ENCODE measurements around the gene ANTXR1.

ANTXR1 gene

GRCh38 chr2:69241093-69241492 lies 228.1 kb downstream of the ANTXR1 start:
- H3K9ac ChIP-seq (ENCODE audit: low read length): no peak overlapping the region
- H3K27me3 ChIP-seq (ENCODE audit: control insufficient read depth in 1 of 2, insufficient read depth in 2 of 2, low read length in 2 of 2): no peaks in the 10 kb centered on the region
- H3K9me3 ChIP-seq (ENCODE audit: low read length): no peaks in the 10 kb centered on the region
- peaks cover 64% of the 10 kb centered on the region for H3K4me1 ChIP-seq (ENCODE audit: insufficient read depth, low read length)
- peak overlapping the region; percentile 41 for H3K27ac ChIP-seq (ENCODE audit: low read depth, low read length)
- H3K36me3 ChIP-seq (ENCODE audit: insufficient read depth, low read length): peaks cover 7% of the 10 kb centered on the region
- H3K4me3 ChIP-seq (ENCODE audit: low read depth in 1 of 2, low read length in 2 of 2): no peak overlapping the region

- H3K4me3 ChIP-seq (ENCODE audit: low read depth in 1 of 2, low read length in 2 of 2): no peak overlapping the region
- no peaks in the 10 kb centered on the region for H3K9me3 ChIP-seq (ENCODE audit: low read length)
- H3K4me1 ChIP-seq (ENCODE audit: insufficient read depth, low read length): peaks cover 60% of the 10 kb centered on the region
- H3K9ac ChIP-seq (ENCODE audit: low read length): no peak overlapping the region
- H3K36me3 ChIP-seq (ENCODE audit: insufficient read depth, low read length): peaks cover 11% of the 10 kb centered on the region
- peak overlapping the region; percentile 41 for H3K27ac ChIP-seq (ENCODE audit: low read depth, low read length)
- H3K27me3 ChIP-seq (ENCODE audit: control insufficient read depth in 1 of 2, insufficient read depth in 2 of 2, low read length in 2 of 2): no peaks in the 10 kb centered on the region
Observed at GRCh38 chr2:69241664-69242514, 228.9 kb downstream of the ANTXR1 start.

- no peaks in the 10 kb centered on the region for H3K27me3 ChIP-seq (ENCODE audit: control insufficient read depth in 1 of 2, insufficient read depth in 2 of 2, low read length in 2 of 2)
- H3K4me1 ChIP-seq (ENCODE audit: insufficient read depth, low read length): peaks cover 52% of the 10 kb centered on the region
- no peaks in the 10 kb centered on the region for H3K9me3 ChIP-seq (ENCODE audit: low read length)
- peaks cover 11% of the 10 kb centered on the region for H3K36me3 ChIP-seq (ENCODE audit: insufficient read depth, low read length)
- peak overlapping the region; percentile 41 for H3K27ac ChIP-seq (ENCODE audit: low read depth, low read length)
- no peak overlapping the region for H3K4me3 ChIP-seq (ENCODE audit: low read depth in 1 of 2, low read length in 2 of 2)
- H3K9ac ChIP-seq (ENCODE audit: low read length): no peak overlapping the region
Observed at GRCh38 chr2:69242651-69243051, 229.7 kb downstream of the ANTXR1 start.

GRCh38 chr2:69243652-69244051 lies 230.7 kb downstream of the ANTXR1 start:
- Histone ChIP-seq H3K4me1 (ENCODE audit: insufficient read depth, low read length) (peaks cover 45% of the 10 kb centered on the region), H3K27me3 (ENCODE audit: control insufficient read depth in 1 of 2, insufficient read depth in 2 of 2, low read length in 2 of 2) (no peaks in the 10 kb centered on the region), H3K9me3 (ENCODE audit: low read length) (no peaks in the 10 kb centered on the region), H3K36me3 (ENCODE audit: insufficient read depth, low read length) (peaks cover 11% of the 10 kb centered on the region), H3K27ac (ENCODE audit: low read depth, low read length) (peak overlapping the region; percentile 55), H3K4me3 (ENCODE audit: low read depth in 1 of 2, low read length in 2 of 2) (no peak overlapping the region), H3K9ac (ENCODE audit: low read length) (no peak overlapping the region)

GRCh38 chr2:69244882-69245281 lies 231.9 kb downstream of the ANTXR1 start:
- H3K27ac ChIP-seq (ENCODE audit: low read depth, low read length): no peak overlapping the region
- H3K27me3 ChIP-seq (ENCODE audit: control insufficient read depth in 1 of 2, insufficient read depth in 2 of 2, low read length in 2 of 2): no peaks in the 10 kb centered on the region
- H3K4me3 ChIP-seq (ENCODE audit: low read depth in 1 of 2, low read length in 2 of 2): no peak overlapping the region
- H3K4me1 ChIP-seq (ENCODE audit: insufficient read depth, low read length): peaks cover 43% of the 10 kb centered on the region
- H3K9me3 ChIP-seq (ENCODE audit: low read length): no peaks in the 10 kb centered on the region
- H3K36me3 ChIP-seq (ENCODE audit: insufficient read depth, low read length): peaks cover 11% of the 10 kb centered on the region
- no peak overlapping the region for H3K9ac ChIP-seq (ENCODE audit: low read length)

- Histone ChIP-seq H3K36me3 (ENCODE audit: insufficient read depth, low read length) (peaks cover 11% of the 10 kb centered on the region), H3K27me3 (ENCODE audit: control insufficient read depth in 1 of 2, insufficient read depth in 2 of 2, low read length in 2 of 2) (no peaks in the 10 kb centered on the region), H3K27ac (ENCODE audit: low read depth, low read length) (no peak overlapping the region), H3K4me1 (ENCODE audit: insufficient read depth, low read length) (peaks cover 32% of the 10 kb centered on the region), H3K9ac (ENCODE audit: low read length) (no peak overlapping the region), H3K9me3 (ENCODE audit: low read length) (no peaks in the 10 kb centered on the region), H3K4me3 (ENCODE audit: low read depth in 1 of 2, low read length in 2 of 2) (no peak overlapping the region)
Observed at GRCh38 chr2:69247583-69247982, 234.6 kb downstream of the ANTXR1 start.

GRCh38 chr2:69248232-69248631 lies 235.3 kb downstream of the ANTXR1 start:
- Histone ChIP-seq H3K4me3 (ENCODE audit: low read depth in 1 of 2, low read length in 2 of 2) (no peak overlapping the region), H3K9me3 (ENCODE audit: low read length) (no peaks in the 10 kb centered on the region), H3K9ac (ENCODE audit: low read length) (no peak overlapping the region), H3K4me1 (ENCODE audit: insufficient read depth, low read length) (peaks cover 26% of the 10 kb centered on the region), H3K27ac (ENCODE audit: low read depth, low read length) (no peak overlapping the region), H3K27me3 (ENCODE audit: control insufficient read depth in 1 of 2, insufficient read depth in 2 of 2, low read length in 2 of 2) (no peaks in the 10 kb centered on the region), H3K36me3 (ENCODE audit: insufficient read depth, low read length) (peaks cover 11% of the 10 kb centered on the region)

GRCh38 chr2:69250981-69251380 lies 238.0 kb downstream of the ANTXR1 start:
- Histone ChIP-seq H3K4me1 (ENCODE audit: insufficient read depth, low read length) (peaks cover 12% of the 10 kb centered on the region), H3K4me3 (ENCODE audit: low read depth in 1 of 2, low read length in 2 of 2) (no peak overlapping the region), H3K36me3 (ENCODE audit: insufficient read depth, low read length) (peaks cover 5% of the 10 kb centered on the region), H3K9ac (ENCODE audit: low read length) (no peak overlapping the region), H3K9me3 (ENCODE audit: low read length) (no peaks in the 10 kb centered on the region), H3K27ac (ENCODE audit: low read depth, low read length) (no peak overlapping the region), H3K27me3 (ENCODE audit: control insufficient read depth in 1 of 2, insufficient read depth in 2 of 2, low read length in 2 of 2) (no peaks in the 10 kb centered on the region)

GRCh38 chr2:69251943-69252342 lies 239.0 kb downstream of the ANTXR1 start:
- Histone ChIP-seq H3K27me3 (ENCODE audit: control insufficient read depth in 1 of 2, insufficient read depth in 2 of 2, low read length in 2 of 2) (no peaks in the 10 kb centered on the region), H3K36me3 (ENCODE audit: insufficient read depth, low read length) (no peaks in the 10 kb centered on the region), H3K4me3 (ENCODE audit: low read depth in 1 of 2, low read length in 2 of 2) (no peak overlapping the region), H3K9ac (ENCODE audit: low read length) (no peak overlapping the region), H3K4me1 (ENCODE audit: insufficient read depth, low read length) (peaks cover 12% of the 10 kb centered on the region), H3K27ac (ENCODE audit: low read depth, low read length) (no peak overlapping the region), H3K9me3 (ENCODE audit: low read length) (no peaks in the 10 kb centered on the region)

GRCh38 chr2:69253112-69253511 lies 240.1 kb downstream of the ANTXR1 start:
- Histone ChIP-seq H3K27me3 (ENCODE audit: control insufficient read depth in 1 of 2, insufficient read depth in 2 of 2, low read length in 2 of 2) (no peaks in the 10 kb centered on the region), H3K27ac (ENCODE audit: low read depth, low read length) (no peak overlapping the region), H3K9ac (ENCODE audit: low read length) (no peak overlapping the region), H3K36me3 (ENCODE audit: insufficient read depth, low read length) (no peaks in the 10 kb centered on the region), H3K9me3 (ENCODE audit: low read length) (no peaks in the 10 kb centered on the region), H3K4me1 (ENCODE audit: insufficient read depth, low read length) (peaks cover 12% of the 10 kb centered on the region), H3K4me3 (ENCODE audit: low read depth in 1 of 2, low read length in 2 of 2) (no peak overlapping the region)

GRCh38 chr2:69253611-69254301 lies 240.8 kb downstream of the ANTXR1 start:
- H3K27ac ChIP-seq (ENCODE audit: low read depth, low read length): peak overlapping the region; percentile 22
- H3K9ac ChIP-seq (ENCODE audit: low read length): no peak overlapping the region
- no peaks in the 10 kb centered on the region for H3K9me3 ChIP-seq (ENCODE audit: low read length)
- peaks cover 12% of the 10 kb centered on the region for H3K4me1 ChIP-seq (ENCODE audit: insufficient read depth, low read length)
- H3K4me3 ChIP-seq (ENCODE audit: low read depth in 1 of 2, low read length in 2 of 2): peak overlapping the region in 1 of 2 donors; percentile 12
- no peaks in the 10 kb centered on the region for H3K27me3 ChIP-seq (ENCODE audit: control insufficient read depth in 1 of 2, insufficient read depth in 2 of 2, low read length in 2 of 2)
- no peaks in the 10 kb centered on the region for H3K36me3 ChIP-seq (ENCODE audit: insufficient read depth, low read length)
